GM12874 (cell line): ENCODE measurements around the gene TFDP2.

Source experiments
- CTCF ChIP-seq: IDR thresholded peaks from 2 replicates; pipeline ENCODE4 v1.5.1; 2011; ENCODE audit warnings: low read depth, mild to moderate bottlenecking, control low read depth, low read length, moderate library complexity; ENCODE audit not compliant: insufficient read depth

The TFDP2 gene

GRCh38 chr3:142117056-142117851 is 32.1 kb downstream of the TFDP2 start:
- no peak for TF ChIP-seq CTCF

- TF ChIP-seq CTCF, result no peak
These were observed 33.3 kb downstream of the TFDP2 start for GRCh38 chr3:142115867-142116668.

GRCh38 chr3:142112601-142113000 is 36.7 kb downstream of the TFDP2 start:
- TF ChIP-seq CTCF, result no peak

GRCh38 chr3:142106548-142106947 is 42.8 kb downstream of the TFDP2 start:
- TF ChIP-seq CTCF, result no peak

- TF ChIP-seq CTCF, result no peak
These were observed 43.4 kb downstream of the TFDP2 start for GRCh38 chr3:142105991-142106390.

- no peak for TF ChIP-seq CTCF
These were observed 44.6 kb downstream of the TFDP2 start for GRCh38 chr3:142104763-142105162.

GRCh38 chr3:142098964-142099363 is 50.4 kb downstream of the TFDP2 start:
- no peak for TF ChIP-seq CTCF
